RWPE1 (cell line): ENCODE measurements around the gene SYT2.

ENCODE experiments used
- CTCF ChIA-PET: fragments of 350-600 bp; sonication (Branson Sonifier 250); formaldehyde crosslinking; extraction: SDS; loops from one replicate; lab custom pipeline; 2021; lab: Yijun Ruan, JAX
- POLR2A ChIA-PET: fragments of 400-600 bp; formaldehyde crosslinking; extraction: SDS; loops from one replicate; lab custom pipeline; 2020; ENCODE audit warnings: antibody characterized with exemption; ENCODE audit not compliant: low non-redundant PET; lab: Yijun Ruan, JAX
- DNase-seq: peaks from one replicate; pipeline ENCODE4 v3.0.0; 2012; ENCODE audit warnings: low spot score
- H3K27ac ChIP-seq: fragments of 450-650 bp; 2 replicates; pipeline ENCODE4 v1.5.1; 2017
- TF ChIP-seq, protein P1 (sequence below): fragments of 450-650 bp; conservative IDR thresholded peaks from 2 replicates; pipeline ENCODE4 v1.5.1; 2017; ENCODE audit warnings: low read depth, mild to moderate bottlenecking

Gene SYT2

DNA sequence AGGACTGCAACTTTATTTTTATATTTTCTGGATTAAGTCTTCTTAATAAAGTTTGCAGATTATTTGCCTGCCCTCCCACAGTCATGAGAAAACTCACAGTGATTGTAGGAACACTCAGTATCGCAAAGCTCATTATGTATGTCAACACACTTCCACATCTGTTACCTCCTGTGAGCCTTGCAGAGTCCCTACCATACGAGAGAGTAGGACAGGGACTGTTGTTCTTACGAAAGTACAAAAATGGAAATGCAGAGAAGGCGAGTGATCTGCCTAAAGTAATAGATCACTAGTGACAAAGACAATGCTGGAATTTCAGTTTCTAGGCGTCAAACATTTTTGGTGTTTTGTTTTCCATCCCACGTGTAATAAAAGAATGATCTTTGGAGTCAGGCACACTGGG, 131.7 kb downstream of the SYT2 start:
- POLR2A ChIA-PET = no interaction called here
- TF ChIP-seq, protein P1, sequence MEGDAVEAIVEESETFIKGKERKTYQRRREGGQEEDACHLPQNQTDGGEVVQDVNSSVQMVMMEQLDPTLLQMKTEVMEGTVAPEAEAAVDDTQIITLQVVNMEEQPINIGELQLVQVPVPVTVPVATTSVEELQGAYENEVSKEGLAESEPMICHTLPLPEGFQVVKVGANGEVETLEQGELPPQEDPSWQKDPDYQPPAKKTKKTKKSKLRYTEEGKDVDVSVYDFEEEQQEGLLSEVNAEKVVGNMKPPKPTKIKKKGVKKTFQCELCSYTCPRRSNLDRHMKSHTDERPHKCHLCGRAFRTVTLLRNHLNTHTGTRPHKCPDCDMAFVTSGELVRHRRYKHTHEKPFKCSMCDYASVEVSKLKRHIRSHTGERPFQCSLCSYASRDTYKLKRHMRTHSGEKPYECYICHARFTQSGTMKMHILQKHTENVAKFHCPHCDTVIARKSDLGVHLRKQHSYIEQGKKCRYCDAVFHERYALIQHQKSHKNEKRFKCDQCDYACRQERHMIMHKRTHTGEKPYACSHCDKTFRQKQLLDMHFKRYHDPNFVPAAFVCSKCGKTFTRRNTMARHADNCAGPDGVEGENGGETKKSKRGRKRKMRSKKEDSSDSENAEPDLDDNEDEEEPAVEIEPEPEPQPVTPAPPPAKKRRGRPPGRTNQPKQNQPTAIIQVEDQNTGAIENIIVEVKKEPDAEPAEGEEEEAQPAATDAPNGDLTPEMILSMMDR = no peak
- CTCF ChIA-PET = interaction anchor here (0.6 to 2.0 kb wide), 3 partner anchors 8 to 57 kb away, joined by 3 to 9 read pairs (median 4); no protein-coding TSS in a partner anchor
- DNase-seq = no peak
- H3K27ac ChIP-seq = no peak overlapping the region

GRCh38 chr1:202578001-202578504, 132.2 kb downstream of the SYT2 start:
- DNase-seq = peak; percentile 58
- TF ChIP-seq, protein P1 = no peak
- H3K27ac ChIP-seq = no peak overlapping the region
- ChIA-PET POLR2A (no interaction called here), CTCF (interaction anchor here (0.6 to 2.0 kb wide), 5 partner anchors 9 to 57 kb away, joined by 3 to 9 read pairs (median 3); no protein-coding TSS in a partner anchor)

GRCh38 chr1:202577381-202577780, 132.9 kb downstream of the SYT2 start:
- TF ChIP-seq, protein P1 = no peak
- POLR2A ChIA-PET = no interaction called here
- H3K27ac ChIP-seq = no peak overlapping the region
- CTCF ChIA-PET = interaction anchor here (0.6 to 2.0 kb wide), 6 partner anchors 10 to 1865 kb away, joined by 3 to 9 read pairs (median 4); no protein-coding TSS in a partner anchor
- no peak for DNase-seq

DNA sequence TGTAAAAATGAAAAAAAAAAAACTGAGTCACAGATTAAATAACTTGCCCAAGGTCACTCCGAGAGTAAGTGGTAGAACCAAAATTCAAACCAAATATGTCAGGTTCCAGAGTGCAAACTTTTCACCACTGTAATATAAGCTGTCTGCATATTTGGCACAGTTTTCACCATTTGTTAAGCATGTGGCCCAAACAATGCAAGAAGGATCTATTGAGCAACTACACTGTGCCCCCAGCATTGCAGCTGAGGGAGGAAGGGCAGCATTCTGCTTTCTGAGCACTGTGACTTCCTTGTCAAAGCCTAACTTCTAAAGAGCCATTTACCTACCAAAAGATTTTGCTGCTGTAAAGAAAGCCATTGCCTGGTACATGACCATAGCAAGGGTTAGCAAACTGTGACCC, 133.4 kb downstream of the SYT2 start:
- CTCF ChIA-PET = interaction anchor here (0.7 to 3.6 kb wide), 6 partner anchors 10 to 1866 kb away, joined by 3 to 13 read pairs (median 7); no protein-coding TSS in a partner anchor
- POLR2A ChIA-PET = no interaction called here
- no peak overlapping the region for H3K27ac ChIP-seq
- TF ChIP-seq, protein P1 = no peak
- DNase-seq = no peak

DNA sequence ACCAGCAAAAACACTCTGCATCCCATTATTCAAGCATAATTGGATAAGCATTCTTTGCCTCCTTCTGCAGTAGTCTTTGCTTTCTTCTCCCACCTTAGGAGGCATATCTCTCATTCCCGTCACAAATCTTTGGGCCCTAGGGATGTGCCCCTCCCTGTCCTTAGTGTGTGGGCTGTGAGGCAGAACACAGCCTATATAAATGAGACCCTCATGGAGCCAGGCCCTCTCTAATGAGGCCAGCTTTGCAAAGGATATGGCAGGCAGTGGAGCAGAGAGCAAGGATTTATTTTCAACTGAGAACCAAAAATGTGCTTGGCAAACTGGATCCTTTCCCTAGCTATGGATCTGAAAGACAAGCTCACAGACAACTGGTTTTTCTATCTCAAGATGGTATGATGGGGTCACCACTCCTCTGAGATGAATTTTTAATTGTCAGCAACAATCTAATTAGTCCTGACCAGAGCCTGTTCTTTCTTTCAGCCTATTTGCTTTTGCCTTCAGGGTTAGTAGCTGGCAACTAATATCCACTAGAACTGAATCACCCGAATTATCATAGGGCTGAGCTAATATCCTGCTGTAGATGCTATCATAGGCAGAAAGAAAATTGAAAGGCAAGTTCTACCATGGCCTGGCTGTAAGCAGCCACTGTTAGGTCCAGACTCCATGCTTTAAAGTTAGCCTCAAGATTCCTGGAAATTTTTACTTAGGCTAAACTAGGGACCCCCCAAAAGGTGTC, 134.2 kb downstream of the SYT2 start:
- CTCF ChIA-PET = interaction anchor here (0.7 to 3.6 kb wide), 3 partner anchors 17 to 112 kb away, joined by 3 to 13 read pairs (median 5); no protein-coding TSS in a partner anchor
- TF ChIP-seq, protein P1 = no peak
- POLR2A ChIA-PET = no interaction called here
- H3K27ac ChIP-seq = peak overlapping the region; percentile 47; the same call in 1 of the 2 replicates
- no peak for DNase-seq

GRCh38 chr1:202572867-202573266, 137.4 kb downstream of the SYT2 start:
- no peak for DNase-seq
- TF ChIP-seq, protein P1 = no peak
- no peak overlapping the region for H3K27ac ChIP-seq
- ChIA-PET CTCF (no interaction called here), POLR2A (no interaction called here)
